T1000 (cell line): ENCODE measurements around the gene DOCK8.

Experiments used
- DNase-seq: peaks from one replicate; lab custom pipeline; 2025; ENCODE audit warnings: mixed read lengths; lab: John Stamatoyannopoulos, UW

The DOCK8 gene

GRCh38 chr9:462121-462520, 247.5 kb downstream of the DOCK8 start:
- no peak for DNase-seq

GRCh38 chr9:462606-463005, 247.9 kb downstream of the DOCK8 start:
- DNase-seq, result no peak

- no peak for DNase-seq
Measured at GRCh38 chr9:463455-464171, 248.9 kb downstream of the DOCK8 start.

- no peak for DNase-seq
Measured at GRCh38 chr9:466747-467146, 252.1 kb downstream of the DOCK8 start.

GRCh38 chr9:468766-469426, 254.2 kb downstream of the DOCK8 start:
- DNase-seq, result no peak

GRCh38 chr9:469672-470551, 255.2 kb downstream of the DOCK8 start:
- peak; percentile 56 for DNase-seq

- no peak for DNase-seq
Measured at GRCh38 chr9:470552-471194, 256.0 kb downstream of the DOCK8 start.

- no peak for DNase-seq
Measured at GRCh38 chr9:471320-471719, 256.7 kb downstream of the DOCK8 start.

- no peak for DNase-seq
Measured at GRCh38 chr9:472479-473075, 257.9 kb downstream of the DOCK8 start.

- DNase-seq, result no peak
Measured at GRCh38 chr9:477193-477592, 262.5 kb downstream of the DOCK8 start.

GRCh38 chr9:479304-479970, 264.8 kb downstream of the DOCK8 start:
- no peak for DNase-seq

GRCh38 chr9:479971-480350, 265.3 kb downstream of the DOCK8 start:
- no peak for DNase-seq

GRCh38 chr9:482739-483138, 268.1 kb downstream of the DOCK8 start:
- DNase-seq, result no peak

- no peak for DNase-seq
Measured at GRCh38 chr9:486156-486555, 271.5 kb downstream of the DOCK8 start.

GRCh38 chr9:487429-487828, 272.8 kb downstream of the DOCK8 start:
- no peak for DNase-seq

- no peak for DNase-seq
Measured at GRCh38 chr9:488448-488847, 273.8 kb downstream of the DOCK8 start.

GRCh38 chr9:489198-490197, 274.8 kb downstream of the DOCK8 start:
- DNase-seq, result no peak

GRCh38 chr9:494764-495163, 280.1 kb downstream of the DOCK8 start:
- DNase-seq, result no peak

- DNase-seq, result no peak
Measured at GRCh38 chr9:495739-496138, 281.1 kb downstream of the DOCK8 start.

- no peak for DNase-seq
Measured at GRCh38 chr9:503326-503725, 288.7 kb downstream of the DOCK8 start.
